ENCODE measurements around the gene TBC1D10B.
A peak's percentile ranks its signal among the peaks of the same experiment; 100 is the strongest.
"Not testable (repeated sequence)": the region's sequence is repeated elsewhere in the genome, so short reads cannot be mapped to it uniquely, and the experiment has no call there.

The TBC1D10B gene

GRCh38 chr16:30334473-30334989, 35.8 kb downstream of the TBC1D10B start:
- not testable (repeated sequence) for H3K9me3 ChIP-seq (ENCODE audit: insufficient read depth, low read depth, low read length); H3K9me2 ChIP-seq (replicated peaks; ENCODE audit: low read depth, low read length); H4K20me1 ChIP-seq (ENCODE audit: insufficient read depth, low read length, poor library complexity, severe bottlenecking); H3K36me3 ChIP-seq (ENCODE audit: insufficient read depth, low read length); H2AFZ ChIP-seq (ENCODE audit: low read length); H3K27me3 ChIP-seq (ENCODE audit: insufficient read depth, low read length, poor library complexity, severe bottlenecking); H3F3A ChIP-seq (ENCODE audit: low read depth)
- peak overlapping the region; percentile 67 for H3K4me2 ChIP-seq (ENCODE audit: low read depth, low read length, poor library complexity, severe bottlenecking)
- peaks cover 11% of the 10 kb centered on the region for H3K4me1 ChIP-seq (ENCODE audit: insufficient read depth, low read length, poor library complexity, severe bottlenecking)
- peaks cover 27% of the 10 kb centered on the region; the same call in 1 of the 2 replicates for H3K79me2 ChIP-seq (ENCODE audit: insufficient read depth, low read length)
- H3K4me3 ChIP-seq (ENCODE audit: low read length, poor library complexity, severe bottlenecking): peak overlapping the region; percentile 80
- peak overlapping the region; percentile 63 for H3K9ac ChIP-seq (ENCODE audit: low read depth, low read length, poor library complexity, severe bottlenecking)

DNA sequence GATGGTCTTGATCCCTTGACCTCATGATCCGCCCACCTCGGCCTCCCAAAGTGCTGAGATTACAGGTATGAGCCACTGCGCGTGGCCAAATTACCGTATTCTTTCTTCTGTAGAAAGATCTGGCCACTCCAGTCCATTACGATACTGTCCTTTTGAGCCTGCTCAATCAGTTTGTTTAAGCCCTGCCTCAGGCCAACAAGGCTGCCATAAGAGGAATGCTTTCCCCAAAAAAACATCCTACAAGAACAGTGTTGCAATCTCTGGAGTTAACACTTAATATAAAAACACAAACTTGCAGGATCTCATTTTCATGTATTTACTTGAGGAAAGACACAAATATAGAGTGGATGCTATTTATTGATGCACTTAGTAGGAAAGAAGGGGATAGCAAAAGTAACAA, 46.1 kb downstream of the TBC1D10B start:
- H3K9me3 ChIP-seq (ENCODE audit: insufficient read depth, low read depth, low read length); H2AFZ ChIP-seq (ENCODE audit: low read length); H4K20me1 ChIP-seq (ENCODE audit: insufficient read depth, low read length, poor library complexity, severe bottlenecking); H3K4me1 ChIP-seq (ENCODE audit: insufficient read depth, low read length, poor library complexity, severe bottlenecking); H3K4me3 ChIP-seq (ENCODE audit: low read length, poor library complexity, severe bottlenecking); H3K36me3 ChIP-seq (ENCODE audit: insufficient read depth, low read length); H3K27me3 ChIP-seq (ENCODE audit: insufficient read depth, low read length, poor library complexity, severe bottlenecking); H3F3A ChIP-seq (ENCODE audit: low read depth); H3K9ac ChIP-seq (ENCODE audit: low read depth, low read length, poor library complexity, severe bottlenecking); H3K4me2 ChIP-seq (ENCODE audit: low read depth, low read length, poor library complexity, severe bottlenecking); H3K9me2 ChIP-seq (replicated peaks; ENCODE audit: low read depth, low read length): not testable (repeated sequence)
- peaks cover 54% of the 10 kb centered on the region; the same call in 1 of the 2 replicates for H3K79me2 ChIP-seq (ENCODE audit: insufficient read depth, low read length)

GRCh38 chr16:30318647-30319046, 51.6 kb downstream of the TBC1D10B start:
- H3K9me3 ChIP-seq (ENCODE audit: insufficient read depth, low read depth, low read length); H3K4me3 ChIP-seq (ENCODE audit: low read length, poor library complexity, severe bottlenecking); H3F3A ChIP-seq (ENCODE audit: low read depth); H3K9me2 ChIP-seq (replicated peaks; ENCODE audit: low read depth, low read length); H3K4me1 ChIP-seq (ENCODE audit: insufficient read depth, low read length, poor library complexity, severe bottlenecking); H3K36me3 ChIP-seq (ENCODE audit: insufficient read depth, low read length); H3K4me2 ChIP-seq (ENCODE audit: low read depth, low read length, poor library complexity, severe bottlenecking); H3K27me3 ChIP-seq (ENCODE audit: insufficient read depth, low read length, poor library complexity, severe bottlenecking); H3K9ac ChIP-seq (ENCODE audit: low read depth, low read length, poor library complexity, severe bottlenecking); H4K20me1 ChIP-seq (ENCODE audit: insufficient read depth, low read length, poor library complexity, severe bottlenecking); H2AFZ ChIP-seq (ENCODE audit: low read length): not testable (repeated sequence)
- H3K79me2 ChIP-seq (ENCODE audit: insufficient read depth, low read length): peaks cover 53% of the 10 kb centered on the region; the same call in 1 of the 2 replicates

- H3K36me3 ChIP-seq (ENCODE audit: insufficient read depth, low read length): not testable (repeated sequence)
These were observed 59.4 kb downstream of the TBC1D10B start for GRCh38 chr16:30310937-30311336.

GRCh38 chr16:30309255-30309654, 61.0 kb downstream of the TBC1D10B start:
- H3F3A ChIP-seq (ENCODE audit: low read depth); H3K9me2 ChIP-seq (replicated peaks; ENCODE audit: low read depth, low read length); H4K20me1 ChIP-seq (ENCODE audit: insufficient read depth, low read length, poor library complexity, severe bottlenecking); H3K9me3 ChIP-seq (ENCODE audit: insufficient read depth, low read depth, low read length); H2AFZ ChIP-seq (ENCODE audit: low read length); H3K27me3 ChIP-seq (ENCODE audit: insufficient read depth, low read length, poor library complexity, severe bottlenecking); H3K36me3 ChIP-seq (ENCODE audit: insufficient read depth, low read length); H3K4me1 ChIP-seq (ENCODE audit: insufficient read depth, low read length, poor library complexity, severe bottlenecking): not testable (repeated sequence)
- Histone ChIP-seq H3K4me3 (ENCODE audit: low read length, poor library complexity, severe bottlenecking) (peak overlapping the region; percentile 60), H3K79me2 (ENCODE audit: insufficient read depth, low read length) (peaks cover 17% of the 10 kb centered on the region; the same call in 1 of the 2 replicates), H3K4me2 (ENCODE audit: low read depth, low read length, poor library complexity, severe bottlenecking) (peak overlapping the region; percentile 90), H3K9ac (ENCODE audit: low read depth, low read length, poor library complexity, severe bottlenecking) (peak overlapping the region; percentile 67)

More at GRCh38 chr16:30310937-30311336, 59.4 kb downstream of the TBC1D10B start:
- not testable (repeated sequence) for H3K4me3 ChIP-seq (ENCODE audit: low read length, poor library complexity, severe bottlenecking); H3F3A ChIP-seq (ENCODE audit: low read depth); H3K9me3 ChIP-seq (ENCODE audit: insufficient read depth, low read depth, low read length); H3K9ac ChIP-seq (ENCODE audit: low read depth, low read length, poor library complexity, severe bottlenecking); H3K4me2 ChIP-seq (ENCODE audit: low read depth, low read length, poor library complexity, severe bottlenecking); H3K9me2 ChIP-seq (replicated peaks; ENCODE audit: low read depth, low read length); H4K20me1 ChIP-seq (ENCODE audit: insufficient read depth, low read length, poor library complexity, severe bottlenecking); H2AFZ ChIP-seq (ENCODE audit: low read length); H3K4me1 ChIP-seq (ENCODE audit: insufficient read depth, low read length, poor library complexity, severe bottlenecking); H3K27me3 ChIP-seq (ENCODE audit: insufficient read depth, low read length, poor library complexity, severe bottlenecking)
- peaks cover 28% of the 10 kb centered on the region; the same call in 1 of the 2 replicates for H3K79me2 ChIP-seq (ENCODE audit: insufficient read depth, low read length)
